H9 (cell line): Measurements from ENCODE around the gene MOCS2. TPM values are rescaled to one million over a fixed set of nuclear protein-coding genes. Genes with fewer than 3 reads are reported as not detected.

Experiments used
- DNase-seq: peaks from one replicate; pipeline ENCODE4 v3.0.0-alpha.2; 2017
- H2AFZ ChIP-seq: one replicate; pipeline ENCODE4 v1.6.1; 2013; ENCODE audit warnings: mild to moderate bottlenecking, low read length, control low read depth, moderate library complexity
- H2AK5ac ChIP-seq: 2 replicates; pipeline ENCODE4 v1.6.1; 2013; ENCODE audit warnings: low read length, control low read depth, mixed read lengths; ENCODE audit not compliant: insufficient read length
- H2BK120ac ChIP-seq: one replicate; pipeline ENCODE4 v1.6.1; 2013; ENCODE audit warnings: low read depth, mild to moderate bottlenecking, low read length, control low read depth, inconsistent platforms; ENCODE audit not compliant: poor library complexity, severe bottlenecking
- H2BK12ac ChIP-seq: 2 replicates; pipeline ENCODE4 v1.6.1; 2013; ENCODE audit warnings: low read length, control low read depth, mixed read lengths, low read depth; ENCODE audit not compliant: insufficient read length
- H2BK15ac ChIP-seq: 2 replicates; pipeline ENCODE4 v1.6.1; 2013; ENCODE audit warnings: low read depth, low read length, control low read depth
- H2BK20ac ChIP-seq: one replicate; pipeline ENCODE4 v1.6.1; 2013; ENCODE audit warnings: low read depth, mild to moderate bottlenecking, low read length, control low read depth, inconsistent platforms; ENCODE audit not compliant: poor library complexity, severe bottlenecking
- H2BK5ac ChIP-seq: 2 replicates; pipeline ENCODE4 v1.6.1; 2013; ENCODE audit warnings: low read length, control low read depth, mixed read lengths; ENCODE audit not compliant: insufficient read length
- H3K14ac ChIP-seq: 2 replicates; pipeline ENCODE4 v1.6.1; 2013; ENCODE audit warnings: low read length, control low read depth; ENCODE audit not compliant: insufficient read depth
- H3K18ac ChIP-seq: 2 replicates; pipeline ENCODE4 v1.6.1; 2013; ENCODE audit warnings: low read depth, mild to moderate bottlenecking, mixed read lengths, low read length, control low read depth; ENCODE audit not compliant: insufficient read length
- H3K23ac ChIP-seq: 2 replicates; pipeline ENCODE4 v1.6.1; 2013; ENCODE audit warnings: low read length, control low read depth, mixed read lengths, low read depth; ENCODE audit not compliant: insufficient read length
- H3K23me2 ChIP-seq: 2 replicates; pipeline ENCODE4 v1.6.1; 2013; ENCODE audit warnings: low read depth, mild to moderate bottlenecking, mixed read lengths, low read length, control low read depth; ENCODE audit not compliant: insufficient read length, poor library complexity, severe bottlenecking
- H3K27ac ChIP-seq: 2 replicates; pipeline ENCODE4 v1.5.1; 2013; ENCODE audit warnings: low read length, control low read depth, mixed read lengths, low read depth; ENCODE audit not compliant: insufficient read length
- H3K27me3 ChIP-seq: 2 replicates; pipeline ENCODE4 v1.6.1; 2013; ENCODE audit warnings: low read length, control low read depth, inconsistent platforms; ENCODE audit not compliant: insufficient read depth
- H3K4ac ChIP-seq: 2 replicates; pipeline ENCODE4 v1.6.1; 2013; ENCODE audit warnings: low read depth, mild to moderate bottlenecking, control low read depth, inconsistent platforms, low read length, moderate library complexity
- H3K4me1 ChIP-seq: 2 replicates; pipeline ENCODE4 v1.6.1; 2013; ENCODE audit warnings: low read length, control low read depth, inconsistent platforms; ENCODE audit not compliant: insufficient read depth
- H3K4me2 ChIP-seq: 2 replicates; pipeline ENCODE4 v1.6.1; 2013; ENCODE audit warnings: low read length, control low read depth, mixed read lengths; ENCODE audit not compliant: insufficient read length, insufficient read depth
- H3K56ac ChIP-seq: 2 replicates; pipeline ENCODE4 v1.6.1; 2013; ENCODE audit warnings: low read depth, mild to moderate bottlenecking, mixed read lengths, low read length, control low read depth; ENCODE audit not compliant: insufficient read length
- H3K79me1 ChIP-seq: 2 replicates; pipeline ENCODE4 v1.6.1; 2013; ENCODE audit warnings: low read depth, mild to moderate bottlenecking, moderate library complexity, low read length, control low read depth, inconsistent platforms; ENCODE audit not compliant: insufficient read depth, poor library complexity, severe bottlenecking
- H3K79me2 ChIP-seq: 2 replicates; pipeline ENCODE4 v1.6.1; 2013; ENCODE audit warnings: low read length, control low read depth, inconsistent platforms; ENCODE audit not compliant: insufficient read depth
- H3K9ac ChIP-seq: 2 replicates; pipeline ENCODE4 v1.6.1; 2013; ENCODE audit warnings: low read length, control low read depth, mixed read lengths; ENCODE audit not compliant: insufficient read length; ENCODE audit errors: extremely low read depth
- H3K9me3 ChIP-seq: one replicate; pipeline ENCODE4 v1.6.1; 2013; ENCODE audit warnings: low read depth, low read length, inconsistent platforms; ENCODE audit not compliant: control insufficient read depth
- H3T11ph ChIP-seq: one replicate; pipeline ENCODE4 v1.6.1; 2013; ENCODE audit warnings: mild to moderate bottlenecking, low read length, control low read depth, inconsistent platforms
- H4K20me1 ChIP-seq: one replicate; pipeline ENCODE4 v1.6.1; 2013; ENCODE audit not compliant: control insufficient read depth, insufficient read length, insufficient read depth
- H4K5ac ChIP-seq: 2 replicates; pipeline ENCODE4 v1.6.1; 2013; ENCODE audit warnings: low read depth, mild to moderate bottlenecking, mixed read lengths, low read length, control low read depth; ENCODE audit not compliant: insufficient read length
- H4K8ac ChIP-seq: replicated peaks from 2 replicates; pipeline ENCODE4 v1.6.1; 2013; ENCODE audit warnings: low read length, control low read depth, mixed read lengths, low read depth; ENCODE audit not compliant: insufficient read length
- H4K91ac ChIP-seq: 2 replicates; pipeline ENCODE4 v1.6.1; 2013; ENCODE audit warnings: low read depth, mild to moderate bottlenecking, moderate library complexity, mixed read lengths, low read length, control low read depth; ENCODE audit not compliant: insufficient read length
- H3K27ac Mint-ChIP-seq, 3 experiments: 2 replicates in 2 of 3; 3 replicates in 1 of 3; pipeline ENCODE4 v1.8.0; 2020 to 2021; ENCODE audit warnings: mixed read lengths in 3 of 3, mild to moderate bottlenecking in 1 of 3, moderate library complexity in 1 of 3
- H3K27me3 Mint-ChIP-seq: 2 replicates; pipeline ENCODE4 v1.8.0; 2021; ENCODE audit warnings: low read depth, mild to moderate bottlenecking, moderate library complexity, mixed read lengths
- H3K36me3 Mint-ChIP-seq, 3 experiments: 2 replicates in 2 of 3; 3 replicates in 1 of 3; pipeline ENCODE4 v1.8.0; 2020 to 2021; ENCODE audit warnings: low read depth in 3 of 3, mixed read lengths in 3 of 3; ENCODE audit not compliant: insufficient read depth in 1 of 3
- H3K4me1 Mint-ChIP-seq, 2 experiments: 2 replicates each; pipeline ENCODE4 v1.8.0; 2020; ENCODE audit warnings: mixed read lengths in 2 of 2
- H3K4me3 Mint-ChIP-seq, 2 experiments: 2 replicates in 1 of 2; 3 replicates in 1 of 2; pipeline ENCODE4 v1.8.0; 2020 to 2021; ENCODE audit warnings: mild to moderate bottlenecking in 2 of 2, mixed read lengths in 2 of 2, moderate library complexity in 1 of 2
- H3K9me3 Mint-ChIP-seq, 2 experiments: 2 replicates in 1 of 2; 3 replicates in 1 of 2; pipeline ENCODE4 v1.8.0; 2020; ENCODE audit warnings: mild to moderate bottlenecking in 2 of 2, mixed read lengths in 2 of 2, moderate library complexity in 1 of 2
- WGBS: extraction: QIAGEN DNeasy Blood & Tissue Kit; methylation state at CpG from one replicate; pipeline ENCODE4 v1.1.7; 2013; ENCODE audit warnings: missing lambda C conversion rate, low lambda C conversion rate, mixed read lengths; ENCODE audit not compliant: insufficient read length; ENCODE audit errors: extremely low coverage; 5-methylcytosine and 5-hydroxymethylcytosine counted together
- total RNA-seq: library from RNA; stranded (reverse); gene quantifications from 2 replicates; pipeline ENCODE4 v1.2.1, GENCODE V29; 2021
- TF ChIP-seq, protein P1 (sequence below): fragments of 200-600 bp; sonication (generic); conservative IDR thresholded peaks from 3 replicates; pipeline ENCODE4 v1.8.0; 2021; ENCODE audit warnings: antibody characterized with exemption, mild to moderate bottlenecking

Gene MOCS2
- total RNA-seq, 1 experiment from 2014 or later, result 24.8 TPM

DNA sequence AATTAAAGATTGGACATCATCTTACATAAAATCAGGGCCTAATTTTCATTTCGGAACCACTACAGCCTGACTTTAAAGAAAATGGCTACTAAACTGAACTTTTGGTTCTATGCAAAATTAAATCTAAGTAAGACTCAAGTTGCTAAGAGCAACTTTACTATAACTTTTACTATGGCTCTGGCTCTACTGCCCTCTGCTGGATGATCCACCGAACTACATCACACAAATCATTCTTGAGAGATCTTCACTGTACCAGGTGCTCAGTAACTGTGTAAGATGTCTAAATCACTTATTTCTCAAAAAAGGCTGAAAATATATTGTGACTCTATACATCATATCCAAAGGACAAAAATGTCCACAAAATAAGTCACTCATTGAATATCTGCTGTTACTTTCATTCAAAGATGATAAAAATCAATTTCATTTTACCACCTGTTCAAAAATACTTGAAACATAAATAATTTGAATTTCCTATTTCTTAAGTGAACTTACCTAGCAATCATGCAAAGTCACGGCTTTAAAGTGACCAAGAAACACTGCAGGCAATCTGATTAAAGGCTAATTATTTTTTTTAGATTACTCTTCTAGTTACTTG, 13.5 kb downstream of the MOCS2 start:
- H3K79me2 ChIP-seq, result no peaks in the 10 kb centered on the region
- no peak overlapping the region for H3K27ac ChIP-seq
- H3K9me3 ChIP-seq, result no peaks in the 10 kb centered on the region
- H3K23me2 ChIP-seq, result no peaks in the 10 kb centered on the region
- H2AFZ ChIP-seq, result no peak overlapping the region
- no peak overlapping the region for H2BK20ac ChIP-seq
- H3K18ac ChIP-seq, result no peak overlapping the region
- no peaks in the 10 kb centered on the region for H3K27me3 Mint-ChIP-seq
- H3K79me1 ChIP-seq, result no peaks in the 10 kb centered on the region
- no peaks in the 10 kb centered on the region for H4K20me1 ChIP-seq
- H4K8ac ChIP-seq, result no peak overlapping the region
- peak; percentile 33 for DNase-seq
- TF ChIP-seq, protein P1, sequence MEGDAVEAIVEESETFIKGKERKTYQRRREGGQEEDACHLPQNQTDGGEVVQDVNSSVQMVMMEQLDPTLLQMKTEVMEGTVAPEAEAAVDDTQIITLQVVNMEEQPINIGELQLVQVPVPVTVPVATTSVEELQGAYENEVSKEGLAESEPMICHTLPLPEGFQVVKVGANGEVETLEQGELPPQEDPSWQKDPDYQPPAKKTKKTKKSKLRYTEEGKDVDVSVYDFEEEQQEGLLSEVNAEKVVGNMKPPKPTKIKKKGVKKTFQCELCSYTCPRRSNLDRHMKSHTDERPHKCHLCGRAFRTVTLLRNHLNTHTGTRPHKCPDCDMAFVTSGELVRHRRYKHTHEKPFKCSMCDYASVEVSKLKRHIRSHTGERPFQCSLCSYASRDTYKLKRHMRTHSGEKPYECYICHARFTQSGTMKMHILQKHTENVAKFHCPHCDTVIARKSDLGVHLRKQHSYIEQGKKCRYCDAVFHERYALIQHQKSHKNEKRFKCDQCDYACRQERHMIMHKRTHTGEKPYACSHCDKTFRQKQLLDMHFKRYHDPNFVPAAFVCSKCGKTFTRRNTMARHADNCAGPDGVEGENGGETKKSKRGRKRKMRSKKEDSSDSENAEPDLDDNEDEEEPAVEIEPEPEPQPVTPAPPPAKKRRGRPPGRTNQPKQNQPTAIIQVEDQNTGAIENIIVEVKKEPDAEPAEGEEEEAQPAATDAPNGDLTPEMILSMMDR, result peak; percentile 90
- H3K27ac Mint-ChIP-seq, result no peak overlapping the region
- no peak overlapping the region for H2BK15ac ChIP-seq
- no peak overlapping the region for H2BK120ac ChIP-seq
- H3K56ac ChIP-seq, result no peak overlapping the region
- no peaks in the 10 kb centered on the region for H3K4me1 ChIP-seq
- no peak overlapping the region for H2BK12ac ChIP-seq
- no peaks in the 10 kb centered on the region for H3K9me3 Mint-ChIP-seq
- WGBS, result no CpG with 5 or more reads among the region's 3 CpGs
- H3K4me2 ChIP-seq, result no peak overlapping the region
- no peak overlapping the region for H3T11ph ChIP-seq
- H3K4me1 Mint-ChIP-seq, result peaks cover 7 to 9% of the 10 kb centered on the region in 2 experiments
- H4K91ac ChIP-seq, result no peak overlapping the region
- no peak overlapping the region for H3K4me3 Mint-ChIP-seq
- H4K5ac ChIP-seq, result no peak overlapping the region
- no peak overlapping the region for H2AK5ac ChIP-seq
- H3K9ac ChIP-seq, result no peak overlapping the region
- no peak overlapping the region for H3K23ac ChIP-seq
- H3K4ac ChIP-seq, result no peak overlapping the region
- H3K27me3 ChIP-seq, result no peaks in the 10 kb centered on the region
- H2BK5ac ChIP-seq, result no peak overlapping the region
- no peak overlapping the region for H3K14ac ChIP-seq
- peaks cover 0 to 14% (median 3%) of the 10 kb centered on the region in 3 experiments; a peak in 3 of 7 replicates for H3K36me3 Mint-ChIP-seq
